Fibroblast of skin of left quadriceps (primary cell): ENCODE data around the gene C1orf74.

ENCODE experiments used
- DNase-seq, 2 experiments: peaks; one replicate each; pipeline ENCODE4 v3.0.0-alpha.2; 2013; ENCODE audit warnings: low read depth in 2 of 2

Gene C1orf74

DNA sequence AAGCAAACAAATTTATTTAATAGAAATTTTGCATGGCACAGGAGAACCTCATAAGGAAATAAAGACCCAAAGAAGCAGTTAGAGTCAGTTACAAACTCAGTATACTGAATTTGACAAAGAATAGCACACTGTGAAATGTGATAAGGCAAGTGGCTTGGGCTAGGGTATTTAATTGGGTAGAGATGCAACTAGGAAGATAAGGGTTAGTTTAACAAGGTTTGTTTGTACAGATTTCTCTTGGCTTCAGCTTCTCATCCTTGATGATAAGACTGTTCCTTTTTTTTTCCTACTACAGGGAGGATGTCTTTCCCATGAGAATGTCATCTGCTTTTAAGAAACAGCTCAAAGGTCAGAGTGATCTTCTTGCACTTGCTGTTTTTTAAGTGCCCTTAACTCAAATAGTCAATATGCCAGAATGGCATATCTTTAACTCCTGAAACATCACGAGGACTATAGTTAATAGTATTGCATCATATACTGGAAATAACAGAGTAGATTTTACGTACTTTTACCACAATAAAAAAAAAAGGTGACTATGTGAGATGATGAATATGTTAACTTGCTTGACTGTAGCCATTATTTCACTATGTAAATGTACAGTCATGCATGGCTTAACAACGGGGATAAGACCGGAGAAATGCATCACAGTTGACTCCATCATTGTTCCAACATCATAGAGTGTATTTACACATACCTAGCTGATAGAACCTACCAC lies 37.8 kb downstream of the C1orf74 start:
- no peak for DNase-seq

DNA sequence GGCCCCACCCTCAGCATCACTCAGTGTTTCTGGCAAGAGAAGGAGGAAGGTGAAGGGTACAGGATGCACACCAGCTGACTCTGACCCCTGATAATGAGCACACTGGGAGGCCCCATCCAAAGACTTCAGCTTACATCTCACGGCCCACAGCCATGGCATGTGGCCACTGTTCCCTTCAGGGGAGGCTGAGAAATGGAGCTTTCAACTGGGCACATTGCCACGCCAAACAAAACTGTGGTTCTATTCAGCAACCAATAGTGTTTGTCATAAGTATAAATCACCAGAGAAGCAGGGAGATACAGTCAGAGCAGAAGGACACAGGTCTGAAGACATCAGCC lies 41.2 kb downstream of the C1orf74 start:
- peak; percentile 24 to 34 for DNase-seq

DNA sequence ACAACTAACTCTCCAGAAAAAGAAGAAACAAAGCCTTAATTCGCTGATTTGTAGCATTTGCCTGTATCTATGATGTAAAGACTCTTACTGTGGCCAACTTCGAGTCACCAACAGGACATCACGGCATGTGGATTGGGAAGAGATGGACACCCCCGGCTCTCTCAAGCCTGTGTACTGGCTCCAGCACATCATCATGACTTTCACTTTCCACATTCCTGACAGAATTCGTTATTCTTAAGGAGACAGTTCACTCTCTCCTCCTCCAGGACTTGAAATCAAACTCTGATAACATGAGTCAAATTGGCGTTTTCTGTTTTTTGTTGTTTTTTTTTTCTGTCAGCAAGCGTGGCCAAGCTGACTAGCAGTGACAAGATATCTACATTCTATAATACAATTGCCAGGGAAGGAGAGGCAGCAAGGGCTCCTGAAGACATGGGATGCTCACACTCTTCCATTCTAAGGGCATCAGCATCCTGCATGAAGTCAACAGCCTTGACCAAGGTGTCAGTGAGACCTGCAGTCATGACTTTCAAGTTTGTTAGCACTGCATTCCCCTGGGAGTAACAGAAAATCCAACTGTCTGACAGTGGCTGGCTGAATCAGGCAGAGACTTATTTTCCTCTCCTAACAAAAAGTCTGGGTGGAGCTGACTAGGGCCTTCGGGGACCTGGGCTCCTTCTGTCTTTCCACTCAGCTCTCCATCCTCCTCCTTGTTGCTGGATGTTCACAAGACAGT lies 41.8 kb downstream of the C1orf74 start:
- peak in 1 of 2 experiments; percentile 3 for DNase-seq

DNA sequence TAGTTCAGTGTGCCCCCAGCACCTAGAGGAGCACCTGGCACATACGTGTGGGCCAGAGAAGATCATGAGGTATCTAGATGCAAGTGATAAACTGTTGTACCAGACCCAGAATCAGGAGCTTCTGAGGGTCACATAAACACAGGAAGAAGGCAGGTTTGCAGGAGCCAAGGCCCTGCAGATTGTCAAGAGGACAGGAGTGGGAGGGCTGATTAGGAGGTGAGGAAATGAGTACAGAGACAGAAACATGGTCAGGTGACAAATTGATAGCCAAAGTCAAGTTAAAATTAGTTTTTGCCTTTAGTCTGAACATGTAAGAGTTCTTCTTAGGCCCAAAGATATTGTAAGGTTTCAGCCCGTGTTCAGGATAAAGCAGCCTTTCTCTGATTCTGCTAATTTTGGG lies 42.5 kb downstream of the C1orf74 start:
- no peak for DNase-seq

- no peak for DNase-seq
Measured at GRCh38 chr1:209741193-209741592, 43.2 kb downstream of the C1orf74 start.

DNA sequence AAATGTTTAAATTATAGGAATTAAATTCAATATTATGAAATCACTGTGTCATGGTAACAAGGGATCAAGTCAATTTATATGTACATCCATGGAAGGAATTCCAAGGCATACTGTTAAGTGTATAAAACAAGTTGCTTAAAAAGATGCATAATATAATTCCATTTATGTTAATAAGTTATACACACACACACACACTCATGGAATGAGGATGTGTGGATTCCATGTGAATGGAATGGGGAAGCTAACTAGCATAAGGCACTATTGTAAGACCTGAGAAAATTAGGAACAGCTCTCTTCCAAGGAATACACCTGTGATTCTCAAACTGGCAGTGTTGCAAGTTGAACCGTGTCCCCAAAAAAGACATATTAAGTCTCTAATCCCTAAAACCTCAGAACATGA lies 46.1 kb downstream of the C1orf74 start:
- no peak for DNase-seq

GRCh38 chr1:209737118-209737505 lies 47.2 kb downstream of the C1orf74 start:
- DNase-seq: no peak

GRCh38 chr1:209736490-209737117 lies 47.8 kb downstream of the C1orf74 start:
- DNase-seq: no peak

- DNase-seq: peak; percentile 5 to 10
Measured at GRCh38 chr1:209733409-209734192, 50.8 kb downstream of the C1orf74 start.

GRCh38 chr1:209732725-209733124 lies 51.6 kb downstream of the C1orf74 start:
- no peak for DNase-seq

DNA sequence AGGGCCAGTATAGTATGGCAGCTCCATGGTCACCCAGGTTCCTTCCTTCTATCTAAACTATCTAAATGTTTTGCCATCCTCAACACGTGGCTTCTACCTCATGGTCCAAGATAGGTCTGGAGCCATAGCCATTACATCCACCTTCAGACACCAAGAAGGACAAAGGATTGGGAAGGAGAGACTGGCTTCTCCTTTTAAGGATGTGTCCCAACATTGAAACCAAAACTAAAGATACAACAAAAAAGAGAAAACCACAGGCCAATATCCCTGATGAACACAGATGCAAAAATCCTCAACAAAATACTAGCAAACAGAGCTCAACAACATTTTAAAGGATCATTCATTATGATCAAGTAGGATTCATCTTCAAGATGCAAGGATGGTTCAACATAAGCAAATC lies 54.9 kb downstream of the C1orf74 start:
- DNase-seq: no peak
